Keratinocyte (primary cell): ENCODE data around the gene RFXANK. TPM values are rescaled to one million over a fixed set of nuclear protein-coding genes. Genes with fewer than 3 reads are reported as not detected.

ENCODE experiments used
- DNase-seq: peaks from one replicate; pipeline ENCODE4 v3.0.0-alpha.2; 2011; ENCODE audit warnings: low read depth, missing footprints, low spot score
- FAIRE-seq: peaks from 2 replicates; lab custom pipeline; 2011; peaks lifted over from hg19 to GRCh38; lab: Jason Lieb, UNC
- H2AFZ ChIP-seq: 2 replicates; pipeline ENCODE4 v1.6.0; 2012; ENCODE audit warnings: low read length, control low read depth, inconsistent platforms; ENCODE audit not compliant: control insufficient read depth
- H3K27ac ChIP-seq: 2 replicates; pipeline ENCODE4 v1.5.1; 2011; ENCODE audit warnings: low read length; ENCODE audit not compliant: control insufficient read depth, insufficient read depth
- H3K27me3 ChIP-seq: 3 replicates; pipeline ENCODE4 v1.6.0; 2011; ENCODE audit warnings: low read length; ENCODE audit not compliant: control insufficient read depth, insufficient read depth; ENCODE audit errors: extremely low read depth
- H3K36me3 ChIP-seq, 2 experiments: 2 replicates in 1 of 2; 3 replicates in 1 of 2; pipeline ENCODE4 v1.5.1; 2011; ENCODE audit warnings: low read length in 2 of 2, mild to moderate bottlenecking in 1 of 2; ENCODE audit not compliant: control insufficient read depth in 2 of 2, insufficient read depth in 2 of 2; ENCODE audit errors: extremely low read depth in 1 of 2
- H3K4me1 ChIP-seq: 3 replicates; pipeline ENCODE4 v1.5.1; 2011; ENCODE audit warnings: low read length; ENCODE audit not compliant: control insufficient read depth, insufficient read depth; ENCODE audit errors: extremely low read depth
- H3K4me2 ChIP-seq: 3 replicates; pipeline ENCODE4 v1.6.0; 2011; ENCODE audit warnings: low read depth, low read length; ENCODE audit not compliant: control insufficient read depth, insufficient read depth; ENCODE audit errors: extremely low read depth
- H3K4me3 ChIP-seq, 3 experiments: fragments of 200-600 bp in 1 of 3; sonication (generic) in 1 of 3; 2 replicates in 2 of 3; 3 replicates in 1 of 3; pipeline ENCODE4 v1.5.1; 2011 to 2016; ENCODE audit warnings: low read length in 3 of 3, mild to moderate bottlenecking in 3 of 3, control low read depth in 2 of 3, inconsistent platforms in 1 of 3, low read depth in 1 of 3, mixed read lengths in 1 of 3, mixed run types in 1 of 3, moderate library complexity in 1 of 3; ENCODE audit not compliant: control insufficient read depth in 2 of 3, insufficient read depth in 2 of 3; ENCODE audit errors: extremely low read depth in 1 of 3
- H3K79me2 ChIP-seq: 2 replicates; pipeline ENCODE4 v1.6.0; 2012; ENCODE audit warnings: low read length; ENCODE audit not compliant: control insufficient read depth, insufficient read depth
- H3K9ac ChIP-seq: 3 replicates; pipeline ENCODE4 v1.6.0; 2011; ENCODE audit warnings: low read length; ENCODE audit not compliant: control insufficient read depth, insufficient read depth; ENCODE audit errors: extremely low read depth
- H3K9me1 ChIP-seq: 3 replicates; pipeline ENCODE4 v1.6.0; 2011; ENCODE audit warnings: low read length; ENCODE audit not compliant: control insufficient read depth, insufficient read depth; ENCODE audit errors: extremely low read depth
- H3K9me3 ChIP-seq: 2 replicates; pipeline ENCODE4 v1.5.1; 2012; ENCODE audit warnings: low read depth, low read length; ENCODE audit not compliant: control insufficient read depth
- H4K20me1 ChIP-seq: 3 replicates; pipeline ENCODE4 v1.6.0; 2011; ENCODE audit warnings: low read length; ENCODE audit not compliant: control insufficient read depth, insufficient read depth; ENCODE audit errors: extremely low read depth
- EZH2 ChIP-seq: IDR thresholded peaks from one replicate; pipeline ENCODE4 v1.6.1; 2012; ENCODE audit warnings: inconsistent platforms, mild to moderate bottlenecking, low read length, moderate library complexity
- dilution Hi-C: fragments of 300-500 bp; cut with MboI; formaldehyde crosslinking; loops from one replicate; pipeline ENCODE4 v1.7.0; 2020; ENCODE audit warnings: low sequenced_read_pairs; ENCODE audit not compliant: extremely low pct_ligation_motif_present
- polyA plus RNA-seq, 5 experiments: library from polyadenylated mRNA; depleted of rRNA in 3 of 5; stranded (reverse) in 3 of 5; stranded (forward) in 1 of 5; unstranded in 1 of 5; fragments of >200 nt; gene quantifications; 1 replicate in 1 of 5; 2 replicates in 3 of 5; 3 replicates in 1 of 5; pipeline versions ENCODE4 v1.2.1 to v1.2.3, GENCODE V29; 2011 to 2012; ENCODE audit warnings: missing spikeins in 2 of 5, low read depth in 1 of 5, low replicate concordance in 1 of 5
- TF ChIP-seq, protein P1 (sequence below), 3 experiments: IDR thresholded peaks in 1 of 3; conservative IDR thresholded peaks in 1 of 3; optimal IDR thresholded peaks in 1 of 3; 2 replicates in 2 of 3; 3 replicates in 1 of 3; pipeline versions ENCODE3 to v1.5.1; 2011; ENCODE audit warnings: low read length in 3 of 3, mild to moderate bottlenecking in 3 of 3, moderate library complexity in 2 of 3, control low read depth in 1 of 3, inconsistent platforms in 1 of 3; ENCODE audit not compliant: insufficient read depth in 2 of 3; ENCODE audit errors: extremely low read depth in 1 of 3

The RFXANK gene
- polyA plus RNA-seq, 1 donor (not counting 4 experiments of a cell fraction or from before 2014, with no cell fraction given), result 49.0 TPM

DNA sequence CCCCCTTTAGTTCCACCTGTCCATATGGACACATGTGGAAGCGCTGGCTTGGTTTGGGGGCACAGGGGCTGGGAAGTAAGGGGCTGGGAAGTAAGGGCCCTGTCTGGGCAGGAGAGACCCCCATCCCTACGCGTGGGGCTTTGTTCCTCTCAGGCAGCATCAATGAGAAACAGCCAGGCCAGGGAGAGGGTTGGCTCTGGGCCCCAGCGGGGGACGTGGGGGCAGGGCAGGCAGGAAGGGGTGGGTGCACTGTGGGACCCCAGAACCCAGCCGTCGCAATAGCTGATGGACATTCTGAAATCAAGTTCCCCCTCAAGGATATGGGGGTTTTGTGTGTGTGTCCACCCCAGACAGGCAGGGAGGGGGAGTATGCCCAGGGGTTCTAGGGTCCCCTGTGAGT lies 20.9 kb downstream of the RFXANK start:
- H3K36me3 ChIP-seq, result no peaks in the 10 kb centered on the region
- no peak overlapping the region for H3K4me3 ChIP-seq
- no peaks in the 10 kb centered on the region for H3K9me1 ChIP-seq
- DNase-seq (no peak), FAIRE-seq (no peak)
- no peak overlapping the region for H3K4me2 ChIP-seq
- TF ChIP-seq, protein P1, sequence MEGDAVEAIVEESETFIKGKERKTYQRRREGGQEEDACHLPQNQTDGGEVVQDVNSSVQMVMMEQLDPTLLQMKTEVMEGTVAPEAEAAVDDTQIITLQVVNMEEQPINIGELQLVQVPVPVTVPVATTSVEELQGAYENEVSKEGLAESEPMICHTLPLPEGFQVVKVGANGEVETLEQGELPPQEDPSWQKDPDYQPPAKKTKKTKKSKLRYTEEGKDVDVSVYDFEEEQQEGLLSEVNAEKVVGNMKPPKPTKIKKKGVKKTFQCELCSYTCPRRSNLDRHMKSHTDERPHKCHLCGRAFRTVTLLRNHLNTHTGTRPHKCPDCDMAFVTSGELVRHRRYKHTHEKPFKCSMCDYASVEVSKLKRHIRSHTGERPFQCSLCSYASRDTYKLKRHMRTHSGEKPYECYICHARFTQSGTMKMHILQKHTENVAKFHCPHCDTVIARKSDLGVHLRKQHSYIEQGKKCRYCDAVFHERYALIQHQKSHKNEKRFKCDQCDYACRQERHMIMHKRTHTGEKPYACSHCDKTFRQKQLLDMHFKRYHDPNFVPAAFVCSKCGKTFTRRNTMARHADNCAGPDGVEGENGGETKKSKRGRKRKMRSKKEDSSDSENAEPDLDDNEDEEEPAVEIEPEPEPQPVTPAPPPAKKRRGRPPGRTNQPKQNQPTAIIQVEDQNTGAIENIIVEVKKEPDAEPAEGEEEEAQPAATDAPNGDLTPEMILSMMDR (optimal IDR thresholded peaks at IDR 0.05 in 1 of 3, IDR thresholded peaks at IDR 0.05 in 1 of 3, conservative IDR thresholded peaks at IDR 0.05 in 1 of 3; ENCODE audit: extremely low read depth in 1 of 3, insufficient read depth in 2 of 3, low read length in 3 of 3), result no peak
- TF ChIP-seq EZH2, result no peak
- H3K9ac ChIP-seq, result no peak overlapping the region
- H3K27me3 ChIP-seq, result peaks cover 33% of the 10 kb centered on the region
- H3K4me1 ChIP-seq, result no peaks in the 10 kb centered on the region
- no peak overlapping the region for H3K27ac ChIP-seq
- H4K20me1 ChIP-seq, result no peaks in the 10 kb centered on the region
- no peaks in the 10 kb centered on the region for H3K9me3 ChIP-seq
- dilution Hi-C loops, result no loop called here
- H2AFZ ChIP-seq, result no peak overlapping the region
- H3K79me2 ChIP-seq, result no peaks in the 10 kb centered on the region

DNA sequence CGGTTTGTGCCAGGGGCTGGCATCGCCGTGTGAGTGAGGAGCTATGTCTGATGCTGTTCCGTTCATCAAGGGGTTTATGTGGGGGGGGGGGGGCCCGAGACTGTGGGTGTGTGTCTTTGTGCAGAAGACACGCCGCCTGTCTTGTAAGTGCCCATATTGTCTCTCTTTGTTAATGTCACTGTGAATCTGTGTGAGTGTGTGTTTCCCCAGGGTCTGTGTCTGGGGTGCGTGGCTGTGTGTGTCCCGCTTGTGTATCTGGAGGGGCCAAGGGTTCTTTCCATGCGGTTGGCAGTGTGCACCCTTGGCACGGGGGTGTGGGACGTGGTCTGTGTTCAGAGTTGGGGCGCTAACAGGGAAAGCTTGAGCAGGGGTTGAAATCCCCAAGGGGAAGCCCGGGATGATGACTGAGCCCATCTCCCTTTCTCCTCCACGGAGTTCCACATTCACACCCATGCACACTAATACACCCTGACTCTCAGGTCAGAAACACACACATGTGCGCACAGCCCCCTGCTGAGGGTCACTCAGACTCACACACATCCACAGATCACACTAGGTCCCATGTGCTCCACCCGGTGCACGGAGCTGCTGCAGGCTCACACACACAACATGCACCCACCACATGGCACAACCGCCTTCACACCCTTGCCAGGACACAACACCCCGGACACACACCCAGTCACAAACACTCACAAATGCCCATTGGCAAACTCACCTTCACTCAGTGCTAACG lies 21.5 kb downstream of the RFXANK start:
- Histone ChIP-seq H3K4me3 (no peak overlapping the region), H3K9ac (no peak overlapping the region), H3K9me3 (no peaks in the 10 kb centered on the region), H3K4me2 (no peak overlapping the region), H3K79me2 (no peaks in the 10 kb centered on the region), H3K9me1 (no peaks in the 10 kb centered on the region), H3K27me3 (peaks cover 33% of the 10 kb centered on the region), H4K20me1 (no peaks in the 10 kb centered on the region), H3K36me3 (no peaks in the 10 kb centered on the region), H3K27ac (no peak overlapping the region), H3K4me1 (no peaks in the 10 kb centered on the region), H2AFZ (no peak overlapping the region)
- dilution Hi-C loops, result no loop called here
- no peak for TF ChIP-seq EZH2
- TF ChIP-seq, protein P1 (optimal IDR thresholded peaks at IDR 0.05 in 1 of 3, IDR thresholded peaks at IDR 0.05 in 1 of 3, conservative IDR thresholded peaks at IDR 0.05 in 1 of 3; ENCODE audit: extremely low read depth in 1 of 3, insufficient read depth in 2 of 3, low read length in 3 of 3), result no peak
- FAIRE-seq (no peak), DNase-seq (no peak)
